GM10248 (cell line): ENCODE results near the gene PDE4D.

Experiments used
- CTCF ChIA-PET: fragments of 300-600 bp; sonication (Branson Sonifier 250); formaldehyde crosslinking; extraction: SDS; loops from one replicate; lab custom pipeline; 2021; ENCODE audit warnings: antibody characterized with exemption; lab: Yijun Ruan, JAX
- POLR2A ChIA-PET: fragments of 350-650 bp; sonication (Branson Sonifier 250); formaldehyde crosslinking; extraction: SDS; loops from one replicate; lab custom pipeline; 2020; ENCODE audit warnings: antibody characterized with exemption; lab: Yijun Ruan, JAX
- DNase-seq: peaks from one replicate; pipeline ENCODE4 v3.0.0; 2012; ENCODE audit errors: extremely low spot score
- TF ChIP-seq, protein P1 (sequence below): IDR thresholded peaks from 2 replicates; pipeline ENCODE4 v1.5.1; 2012; ENCODE audit warnings: mild to moderate bottlenecking, low read depth; ENCODE audit errors: extremely low read depth, missing control alignments, control extremely low read depth

The PDE4D gene

DNA sequence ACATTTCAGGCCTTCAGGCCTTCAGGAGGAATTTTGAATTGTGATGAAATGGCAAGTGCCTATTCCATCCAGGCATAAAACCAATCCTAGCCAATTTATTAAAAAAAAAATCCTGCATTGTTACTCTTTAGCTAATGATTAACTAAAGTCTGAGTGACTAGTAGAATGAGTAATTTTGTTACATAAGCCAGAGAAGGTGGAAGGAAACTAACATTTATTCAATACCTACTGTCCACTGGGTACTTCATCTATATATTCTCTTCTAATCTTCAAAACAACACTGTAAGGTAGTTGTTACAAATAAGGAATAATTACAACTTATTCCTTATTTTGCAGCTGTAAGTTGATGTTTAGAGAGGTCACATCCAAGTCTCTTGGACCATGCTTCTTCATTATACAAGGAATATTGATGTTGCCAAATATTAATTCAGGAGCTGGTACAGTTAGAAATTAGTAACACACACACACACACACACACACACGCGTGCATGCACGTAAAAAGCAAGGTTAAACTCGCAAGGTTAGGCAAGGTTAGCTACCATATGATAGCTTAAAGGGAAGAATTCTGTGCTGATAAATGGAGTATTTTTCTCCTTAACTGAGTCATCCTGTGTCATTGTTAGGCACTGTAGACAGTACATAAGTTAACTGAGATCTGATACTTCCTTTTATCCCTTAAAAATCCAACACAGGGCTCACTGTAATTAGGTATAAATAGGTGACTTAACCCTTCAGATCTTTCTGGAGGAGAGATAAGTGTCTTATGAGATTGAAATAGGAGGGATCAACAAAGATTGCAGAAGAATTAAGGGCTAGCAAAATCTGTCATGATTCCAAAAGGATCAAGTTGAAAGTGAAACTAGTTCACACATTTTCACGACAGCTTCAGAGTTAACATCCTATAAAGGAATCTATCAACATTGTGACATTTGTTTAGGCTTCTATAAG, 596.9 kb downstream of the PDE4D start:
- DNase-seq: no peak
- ChIA-PET POLR2A (no interaction called here), CTCF (interaction anchor here (0.6 kb wide), 1 partner anchor 32 kb away, joined by 3 read pairs; no protein-coding TSS in a partner anchor)
- TF ChIP-seq, protein P1, sequence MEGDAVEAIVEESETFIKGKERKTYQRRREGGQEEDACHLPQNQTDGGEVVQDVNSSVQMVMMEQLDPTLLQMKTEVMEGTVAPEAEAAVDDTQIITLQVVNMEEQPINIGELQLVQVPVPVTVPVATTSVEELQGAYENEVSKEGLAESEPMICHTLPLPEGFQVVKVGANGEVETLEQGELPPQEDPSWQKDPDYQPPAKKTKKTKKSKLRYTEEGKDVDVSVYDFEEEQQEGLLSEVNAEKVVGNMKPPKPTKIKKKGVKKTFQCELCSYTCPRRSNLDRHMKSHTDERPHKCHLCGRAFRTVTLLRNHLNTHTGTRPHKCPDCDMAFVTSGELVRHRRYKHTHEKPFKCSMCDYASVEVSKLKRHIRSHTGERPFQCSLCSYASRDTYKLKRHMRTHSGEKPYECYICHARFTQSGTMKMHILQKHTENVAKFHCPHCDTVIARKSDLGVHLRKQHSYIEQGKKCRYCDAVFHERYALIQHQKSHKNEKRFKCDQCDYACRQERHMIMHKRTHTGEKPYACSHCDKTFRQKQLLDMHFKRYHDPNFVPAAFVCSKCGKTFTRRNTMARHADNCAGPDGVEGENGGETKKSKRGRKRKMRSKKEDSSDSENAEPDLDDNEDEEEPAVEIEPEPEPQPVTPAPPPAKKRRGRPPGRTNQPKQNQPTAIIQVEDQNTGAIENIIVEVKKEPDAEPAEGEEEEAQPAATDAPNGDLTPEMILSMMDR: no peak

DNA sequence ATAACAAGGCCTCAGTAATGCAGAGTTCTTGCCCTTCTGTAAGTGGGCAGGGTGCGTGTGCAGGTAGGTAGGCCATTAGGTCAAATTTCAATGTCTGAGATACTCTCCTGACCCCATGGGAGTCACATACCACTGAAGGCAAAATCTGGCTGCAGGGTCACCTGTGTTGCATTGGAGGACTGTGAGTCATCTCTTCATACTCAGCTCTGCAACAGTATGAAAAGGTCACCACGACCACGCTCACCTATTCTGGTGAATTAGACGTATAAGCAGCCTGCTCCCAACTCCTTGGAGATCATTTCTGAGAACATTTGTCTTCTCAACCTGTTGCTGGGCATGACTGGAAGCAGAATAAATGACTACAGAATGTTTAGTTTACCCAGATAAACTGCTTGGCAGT, 599.8 kb downstream of the PDE4D start:
- ChIA-PET POLR2A (no interaction called here), CTCF (no interaction called here)
- TF ChIP-seq, protein P1: no peak
- DNase-seq: no peak

DNA sequence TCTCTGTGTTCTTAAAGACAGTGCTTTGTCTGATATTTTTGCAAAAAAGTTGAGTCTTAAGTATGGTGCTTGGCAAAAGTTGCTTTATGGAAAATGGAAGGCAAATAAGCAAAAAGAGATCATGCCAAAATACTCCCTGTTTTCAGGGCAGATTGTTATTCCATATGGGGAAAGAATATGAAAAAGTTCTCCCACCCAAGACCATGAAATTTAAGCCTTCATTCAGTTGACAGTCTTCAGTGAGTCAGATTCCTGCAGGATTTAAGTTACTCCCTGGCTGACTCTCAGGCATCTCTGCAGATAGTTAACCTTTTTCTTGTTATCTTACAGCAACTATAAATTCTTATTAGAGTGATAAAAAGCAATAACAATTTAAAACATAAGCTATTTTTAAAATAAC, 601.6 kb downstream of the PDE4D start:
- ChIA-PET CTCF (interaction anchor here (1.0 to 1.7 kb wide), 2 partner anchors 17 to 88 kb away, joined by 3 to 5 read pairs; no protein-coding TSS in a partner anchor), POLR2A (no interaction called here)
- TF ChIP-seq, protein P1: no peak
- no peak for DNase-seq

DNA sequence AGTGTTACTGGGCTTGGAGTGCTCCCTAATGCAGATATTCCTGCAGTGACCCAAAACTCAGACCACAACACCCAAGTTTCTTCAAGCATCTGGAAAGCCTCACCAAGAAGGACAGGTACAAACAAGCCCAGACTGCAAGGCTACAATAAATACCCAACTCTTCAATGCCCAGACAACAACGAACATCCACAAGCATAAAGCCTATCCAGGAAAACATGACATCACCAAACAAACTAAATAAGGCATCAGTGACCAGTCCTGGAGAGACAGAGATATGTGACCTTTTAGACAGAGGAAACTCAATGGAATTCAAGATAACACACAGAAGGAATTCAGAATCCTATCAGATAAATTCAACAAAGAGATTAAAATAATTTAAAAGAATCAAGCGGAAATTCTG, 605.6 kb downstream of the PDE4D start:
- TF ChIP-seq, protein P1: no peak
- DNase-seq: no peak
- ChIA-PET CTCF (no interaction called here), POLR2A (no interaction called here)

DNA sequence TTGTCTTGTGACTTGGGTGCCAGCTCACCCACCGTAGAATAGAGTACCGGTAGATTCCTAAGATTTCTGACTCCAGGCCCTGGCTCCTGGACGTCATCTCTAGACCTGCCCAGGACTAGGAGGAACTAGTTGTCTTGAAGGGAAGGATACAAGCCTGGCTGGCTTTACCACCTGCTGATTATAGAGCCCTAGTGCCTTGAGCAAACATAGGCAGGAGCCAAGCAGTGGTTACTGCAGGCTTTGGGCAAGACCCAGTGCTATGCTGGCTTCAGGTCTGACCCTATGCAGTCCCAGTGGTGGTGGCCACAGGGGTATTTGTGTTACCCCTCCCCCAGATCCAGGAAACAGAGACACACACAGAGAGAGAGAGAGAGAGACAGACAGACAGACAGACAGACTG, 606.2 kb downstream of the PDE4D start:
- CTCF ChIA-PET: no interaction called here
- DNase-seq: no peak
- POLR2A ChIA-PET: no interaction called here
- TF ChIP-seq, protein P1: no peak

DNA sequence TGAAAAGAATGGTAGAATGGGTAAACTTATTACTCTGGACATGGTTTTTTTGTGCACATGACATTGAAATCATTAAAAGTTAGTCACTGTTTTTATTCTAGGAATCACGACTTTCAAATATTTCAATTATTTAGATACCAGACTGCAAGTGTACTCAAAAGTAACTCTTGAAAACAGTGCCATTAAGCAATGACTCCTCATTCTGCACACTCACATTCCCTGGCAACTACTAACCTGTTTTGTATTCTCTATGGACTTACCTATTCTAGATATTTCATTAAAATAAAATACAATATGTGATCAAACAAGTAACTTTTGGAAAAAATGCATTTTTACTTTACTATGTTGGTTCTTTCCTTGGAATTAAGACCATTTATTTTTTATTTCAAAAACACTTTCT, 607.0 kb downstream of the PDE4D start:
- TF ChIP-seq, protein P1: no peak
- ChIA-PET CTCF (no interaction called here), POLR2A (no interaction called here)

More for the DNA sequence above, 607.0 kb downstream of the PDE4D start:
- no peak for DNase-seq
